HG03135 (cell line): ENCODE results near the gene CCNJ.
"Not testable (repeated sequence)": the region's sequence is repeated elsewhere in the genome, so short reads cannot be mapped to it uniquely, and the experiment has no call there.

Experiments used
- ATAC-seq: cut with Tn5 transposase; IDR thresholded peaks from one replicate; pipeline ENCODE4 v1.9.1; 2021; ENCODE audit warnings: mild to moderate bottlenecking, moderate library complexity; ENCODE audit not compliant: unreplicated experiment

Gene CCNJ

GRCh38 chr10:96043033-96043892 is at the start of gene CCNJ:
Gene CCNJ, plus strand, starts transcription at chr10:96043583. Its CDS starts 811 bp downstream, at chr10:96044394.
- ATAC-seq = peak; percentile 85

- ATAC-seq = not testable (repeated sequence)
These were observed 49.0 kb upstream of the CCNJ start for GRCh38 chr10:95994376-95994775.

- ATAC-seq = no peak
These were observed 45.1 kb upstream of the CCNJ start for GRCh38 chr10:95998255-95998784.

- ATAC-seq = no peak
These were observed 29.4 kb upstream of the CCNJ start for GRCh38 chr10:96013956-96014355.

- no peak for ATAC-seq
These were observed 28.8 kb upstream of the CCNJ start for GRCh38 chr10:96014473-96015102.

GRCh38 chr10:96017191-96017687 is 26.1 kb upstream of the CCNJ start:
- peak; percentile 87 for ATAC-seq

- ATAC-seq = no peak
These were observed 22.1 kb upstream of the CCNJ start for GRCh38 chr10:96021332-96021731.

GRCh38 chr10:96022739-96023138 is 20.6 kb upstream of the CCNJ start:
- no peak for ATAC-seq

GRCh38 chr10:96023168-96023567 is 20.2 kb upstream of the CCNJ start:
- ATAC-seq = no peak

- ATAC-seq = no peak
These were observed 17.8 kb upstream of the CCNJ start for GRCh38 chr10:96025566-96025965.

- ATAC-seq = no peak
These were observed 8.8 kb upstream of the CCNJ start for GRCh38 chr10:96034625-96035024.

- ATAC-seq = no peak
These were observed 4.7 kb upstream of the CCNJ start for GRCh38 chr10:96038476-96039387.

- no peak for ATAC-seq
These were observed 2.2 kb upstream of the CCNJ start for GRCh38 chr10:96041146-96041545.

- peak; percentile 40 for ATAC-seq
These were observed 721 bp downstream of the CCNJ start for GRCh38 chr10:96043893-96044715.

- ATAC-seq = no peak
These were observed 1.4 kb downstream of the CCNJ start for GRCh38 chr10:96044736-96045135.

GRCh38 chr10:96046546-96046945 is 3.2 kb downstream of the CCNJ start:
- no peak for ATAC-seq

GRCh38 chr10:96047004-96047649 is 3.7 kb downstream of the CCNJ start:
- no peak for ATAC-seq

GRCh38 chr10:96047925-96048324 is 4.5 kb downstream of the CCNJ start:
- not testable (repeated sequence) for ATAC-seq

GRCh38 chr10:96049340-96049739 is 6.0 kb downstream of the CCNJ start:
- ATAC-seq = no peak
